Stomach (tissue), 4 donors: Measurements from ENCODE around the gene TSHZ2.

Source experiments
- CTCF ChIP-seq, 7 experiments: fragments of 450-650 bp in 4 of 7; fragments of 200-600 bp in 3 of 7; sonication (generic) in 3 of 7; IDR thresholded peaks; one replicate each; pipeline ENCODE4 v1.5.1; 2016 to 2019; ENCODE audit warnings: antibody characterized with exemption in 7 of 7, control low read depth in 2 of 7, mild to moderate bottlenecking in 1 of 7
- EP300 ChIP-seq: sonication (generic); formaldehyde crosslinking; IDR thresholded peaks from one replicate; pipeline ENCODE4 v1.6.1; 2017; ENCODE audit warnings: antibody characterized with exemption
- POLR2A ChIP-seq, 4 donors: fragments of 450-650 bp; IDR thresholded peaks; one replicate each; pipeline ENCODE4 v1.6.1; 2016; ENCODE audit warnings: antibody characterized with exemption in 4 of 4, control low read depth in 2 of 4, mild to moderate bottlenecking in 1 of 4, moderate library complexity in 1 of 4
- POLR2AphosphoS5 ChIP-seq, 3 donors: sonication (generic); formaldehyde crosslinking; IDR thresholded peaks; one replicate each; pipeline ENCODE4 v1.6.1; 2016; ENCODE audit warnings: antibody characterized with exemption in 3 of 3

- TF ChIP-seq CTCF (IDR thresholded peaks at IDR 0.05) (no peak), POLR2A (IDR thresholded peaks at IDR 0.05) (no peak), POLR2AphosphoS5 (IDR thresholded peaks at IDR 0.05) (no peak), EP300 (no peak)
Observed at GRCh38 chr20:53080687-53080962, 108.5 kb downstream of the TSHZ2 start.
